Adrenal gland (tissue), 5 donors: ENCODE measurements around the gene NT5DC3.

ENCODE experiments used
- POLR2A ChIP-seq, 2 donors: fragments of 450-650 bp; IDR thresholded peaks; one replicate each; pipeline ENCODE4 v1.6.1; 2017; ENCODE audit warnings: antibody characterized with exemption in 2 of 2, mild to moderate bottlenecking in 2 of 2, moderate library complexity in 1 of 2
- TF ChIP-seq, protein P1 (sequence below), 6 experiments: fragments of 450-650 bp in 4 of 6; fragments of 200-600 bp in 2 of 6; sonication (generic) in 1 of 6; IDR thresholded peaks; 1 replicate in 5 of 6; 2 replicates in 1 of 6; pipeline versions ENCODE4 v1.5.1 to v1.8.0; 2016 to 2021; ENCODE audit warnings: antibody characterized with exemption in 6 of 6, mild to moderate bottlenecking in 2 of 6, moderate library complexity in 1 of 6
- donor health status: DM: no; HTN: no; CAD: no.

DNA sequence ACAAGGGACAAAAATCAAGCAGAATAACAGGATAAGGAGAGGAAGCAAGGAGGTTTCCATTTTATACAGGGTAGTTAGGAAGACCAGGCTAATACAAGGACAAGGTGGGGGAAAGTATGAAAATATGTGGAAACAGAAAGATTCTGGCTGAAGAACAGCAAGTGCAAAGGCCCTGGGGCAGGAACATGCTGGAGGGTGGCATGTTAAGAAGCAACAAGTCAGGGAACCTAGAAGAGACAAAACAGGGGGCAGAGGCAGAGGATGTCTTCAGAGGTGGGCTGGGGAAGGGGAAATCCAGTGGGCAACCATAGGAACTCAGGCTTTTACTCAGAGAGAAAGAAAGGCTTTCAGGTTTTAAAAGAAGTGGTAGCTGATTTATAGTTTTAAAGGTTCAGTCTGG lies 54.8 kb downstream of the NT5DC3 start:
- TF ChIP-seq, protein P1, sequence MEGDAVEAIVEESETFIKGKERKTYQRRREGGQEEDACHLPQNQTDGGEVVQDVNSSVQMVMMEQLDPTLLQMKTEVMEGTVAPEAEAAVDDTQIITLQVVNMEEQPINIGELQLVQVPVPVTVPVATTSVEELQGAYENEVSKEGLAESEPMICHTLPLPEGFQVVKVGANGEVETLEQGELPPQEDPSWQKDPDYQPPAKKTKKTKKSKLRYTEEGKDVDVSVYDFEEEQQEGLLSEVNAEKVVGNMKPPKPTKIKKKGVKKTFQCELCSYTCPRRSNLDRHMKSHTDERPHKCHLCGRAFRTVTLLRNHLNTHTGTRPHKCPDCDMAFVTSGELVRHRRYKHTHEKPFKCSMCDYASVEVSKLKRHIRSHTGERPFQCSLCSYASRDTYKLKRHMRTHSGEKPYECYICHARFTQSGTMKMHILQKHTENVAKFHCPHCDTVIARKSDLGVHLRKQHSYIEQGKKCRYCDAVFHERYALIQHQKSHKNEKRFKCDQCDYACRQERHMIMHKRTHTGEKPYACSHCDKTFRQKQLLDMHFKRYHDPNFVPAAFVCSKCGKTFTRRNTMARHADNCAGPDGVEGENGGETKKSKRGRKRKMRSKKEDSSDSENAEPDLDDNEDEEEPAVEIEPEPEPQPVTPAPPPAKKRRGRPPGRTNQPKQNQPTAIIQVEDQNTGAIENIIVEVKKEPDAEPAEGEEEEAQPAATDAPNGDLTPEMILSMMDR (IDR thresholded peaks at IDR 0.05), result no peak
- no peak for TF ChIP-seq POLR2A (IDR thresholded peaks at IDR 0.05)
